GM18858 (cell line): ENCODE measurements around the gene HACE1.
"Not testable (repeated sequence)": the region's sequence is repeated elsewhere in the genome, so short reads cannot be mapped to it uniquely, and the experiment has no call there.

Experiments
- ATAC-seq: cut with Tn5 transposase; IDR thresholded peaks from one replicate; pipeline ENCODE4 v1.9.1; 2021; ENCODE audit not compliant: unreplicated experiment

Gene HACE1

GRCh38 chr6:104835782-104836181 is 23.9 kb downstream of the HACE1 start:
- ATAC-seq: no peak

GRCh38 chr6:104829183-104829958 is 30.3 kb downstream of the HACE1 start:
- no peak for ATAC-seq

- ATAC-seq: no peak
Observed at GRCh38 chr6:104828478-104828877, 31.2 kb downstream of the HACE1 start.

GRCh38 chr6:104820820-104821219 is 38.9 kb downstream of the HACE1 start:
- not testable (repeated sequence) for ATAC-seq

- ATAC-seq: no peak
Observed at GRCh38 chr6:104816125-104816524, 43.6 kb downstream of the HACE1 start.

GRCh38 chr6:104814743-104815142 is 45.0 kb downstream of the HACE1 start:
- no peak for ATAC-seq

- peak; percentile 62 for ATAC-seq
Observed at GRCh38 chr6:104813552-104813951, 46.2 kb downstream of the HACE1 start.

- ATAC-seq: no peak
Observed at GRCh38 chr6:104809116-104809515, 50.6 kb downstream of the HACE1 start.

- ATAC-seq: not testable (repeated sequence)
Observed at GRCh38 chr6:104805335-104805734, 54.4 kb downstream of the HACE1 start.

GRCh38 chr6:104799134-104799657 is 60.5 kb downstream of the HACE1 start:
- no peak for ATAC-seq

GRCh38 chr6:104796031-104796785 is 63.5 kb downstream of the HACE1 start:
- no peak for ATAC-seq

GRCh38 chr6:104795363-104795762 is 64.4 kb downstream of the HACE1 start:
- ATAC-seq: no peak

GRCh38 chr6:104789770-104790190 is 69.9 kb downstream of the HACE1 start:
- ATAC-seq: peak; percentile 94

GRCh38 chr6:104788400-104788799 is 71.3 kb downstream of the HACE1 start:
- no peak for ATAC-seq

GRCh38 chr6:104787305-104787704 is 72.4 kb downstream of the HACE1 start:
- ATAC-seq: no peak

GRCh38 chr6:104784884-104785283 is 74.8 kb downstream of the HACE1 start:
- ATAC-seq: no peak

- ATAC-seq: peak; percentile 88
Observed at GRCh38 chr6:104771258-104771832, 88.4 kb downstream of the HACE1 start.

GRCh38 chr6:104768906-104769305 is 90.8 kb downstream of the HACE1 start:
- ATAC-seq: no peak

- ATAC-seq: no peak
Observed at GRCh38 chr6:104766595-104766994, 93.1 kb downstream of the HACE1 start.

- no peak for ATAC-seq
Observed at GRCh38 chr6:104754788-104755409, 104.8 kb downstream of the HACE1 start.

GRCh38 chr6:104753251-104753650 is 106.5 kb downstream of the HACE1 start:
- ATAC-seq: no peak
